ENCODE measurements around the gene ADGRG3.

DNA sequence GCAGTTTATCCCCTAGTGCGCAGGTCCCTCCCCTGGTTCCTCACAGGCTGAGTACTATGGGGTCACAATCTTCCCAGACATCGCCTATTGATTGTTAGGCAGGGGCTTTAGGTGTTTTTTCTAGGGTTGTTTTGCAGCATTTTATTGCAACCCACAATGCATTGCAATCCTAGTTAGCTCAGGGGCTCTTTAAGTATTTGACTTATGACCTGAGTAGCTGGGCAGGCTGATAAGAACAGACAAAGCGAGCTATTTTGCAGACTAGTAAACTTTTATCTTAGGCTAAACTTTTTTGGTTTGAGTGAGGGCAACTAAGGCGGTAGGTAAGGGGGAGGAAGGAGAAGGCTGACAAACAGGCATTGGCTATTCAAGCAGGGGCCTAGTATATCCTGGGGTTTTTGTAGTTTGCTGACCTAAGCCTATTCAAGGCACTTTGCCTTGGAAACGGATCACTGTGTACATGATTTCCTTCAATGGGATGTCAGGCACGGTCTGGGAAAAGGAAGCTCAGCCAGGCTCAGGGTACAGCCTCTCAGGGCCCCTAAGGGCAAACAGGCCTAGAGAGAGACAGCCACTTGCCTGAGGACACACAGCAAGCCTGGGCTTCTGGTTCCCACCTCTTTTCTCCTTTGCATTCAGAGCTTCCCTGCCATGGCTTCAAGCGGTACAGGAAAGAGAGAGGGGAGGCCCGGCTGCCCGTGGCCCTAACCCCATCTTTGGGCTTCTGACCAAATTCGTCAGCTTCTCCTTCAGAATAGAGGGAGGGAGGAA, 32.9 kb downstream of the ADGRG3 start:
- TF ChIP-seq, protein P1, sequence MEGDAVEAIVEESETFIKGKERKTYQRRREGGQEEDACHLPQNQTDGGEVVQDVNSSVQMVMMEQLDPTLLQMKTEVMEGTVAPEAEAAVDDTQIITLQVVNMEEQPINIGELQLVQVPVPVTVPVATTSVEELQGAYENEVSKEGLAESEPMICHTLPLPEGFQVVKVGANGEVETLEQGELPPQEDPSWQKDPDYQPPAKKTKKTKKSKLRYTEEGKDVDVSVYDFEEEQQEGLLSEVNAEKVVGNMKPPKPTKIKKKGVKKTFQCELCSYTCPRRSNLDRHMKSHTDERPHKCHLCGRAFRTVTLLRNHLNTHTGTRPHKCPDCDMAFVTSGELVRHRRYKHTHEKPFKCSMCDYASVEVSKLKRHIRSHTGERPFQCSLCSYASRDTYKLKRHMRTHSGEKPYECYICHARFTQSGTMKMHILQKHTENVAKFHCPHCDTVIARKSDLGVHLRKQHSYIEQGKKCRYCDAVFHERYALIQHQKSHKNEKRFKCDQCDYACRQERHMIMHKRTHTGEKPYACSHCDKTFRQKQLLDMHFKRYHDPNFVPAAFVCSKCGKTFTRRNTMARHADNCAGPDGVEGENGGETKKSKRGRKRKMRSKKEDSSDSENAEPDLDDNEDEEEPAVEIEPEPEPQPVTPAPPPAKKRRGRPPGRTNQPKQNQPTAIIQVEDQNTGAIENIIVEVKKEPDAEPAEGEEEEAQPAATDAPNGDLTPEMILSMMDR (conservative IDR thresholded peaks at IDR 0.05; ENCODE audit: low read depth in 2 of 2) = no peak
- TF ChIP-seq EZH2phosphoT487 (IDR thresholded peaks at IDR 0.05; ENCODE audit: unreplicated experiment) (no peak), EZH2 (IDR thresholded peaks at IDR 0.05; ENCODE audit: low read depth, unreplicated experiment) (no peak), POLR2AphosphoS5 (IDR thresholded peaks at IDR 0.05; ENCODE audit: low read depth) (no peak), CREB1 (CRISPR knock-in tag; IDR thresholded peaks at IDR 0.05; ENCODE audit: low read depth) (no peak), ZNF331 (CRISPR knock-in tag; IDR thresholded peaks at IDR 0.05; ENCODE audit: low read depth) (no peak), JUNB (IDR thresholded peaks at IDR 0.05; ENCODE audit: unreplicated experiment) (no peak), NANOG (IDR thresholded peaks at IDR 0.05; ENCODE audit: borderline replicate concordance) (no peak), STAT1 (IDR thresholded peaks at IDR 0.05; ENCODE audit: unreplicated experiment) (no peak), ZNF114 (CRISPR knock-in tag; IDR thresholded peaks at IDR 0.05) (no peak)
- TF ChIP-seq, protein P2, sequence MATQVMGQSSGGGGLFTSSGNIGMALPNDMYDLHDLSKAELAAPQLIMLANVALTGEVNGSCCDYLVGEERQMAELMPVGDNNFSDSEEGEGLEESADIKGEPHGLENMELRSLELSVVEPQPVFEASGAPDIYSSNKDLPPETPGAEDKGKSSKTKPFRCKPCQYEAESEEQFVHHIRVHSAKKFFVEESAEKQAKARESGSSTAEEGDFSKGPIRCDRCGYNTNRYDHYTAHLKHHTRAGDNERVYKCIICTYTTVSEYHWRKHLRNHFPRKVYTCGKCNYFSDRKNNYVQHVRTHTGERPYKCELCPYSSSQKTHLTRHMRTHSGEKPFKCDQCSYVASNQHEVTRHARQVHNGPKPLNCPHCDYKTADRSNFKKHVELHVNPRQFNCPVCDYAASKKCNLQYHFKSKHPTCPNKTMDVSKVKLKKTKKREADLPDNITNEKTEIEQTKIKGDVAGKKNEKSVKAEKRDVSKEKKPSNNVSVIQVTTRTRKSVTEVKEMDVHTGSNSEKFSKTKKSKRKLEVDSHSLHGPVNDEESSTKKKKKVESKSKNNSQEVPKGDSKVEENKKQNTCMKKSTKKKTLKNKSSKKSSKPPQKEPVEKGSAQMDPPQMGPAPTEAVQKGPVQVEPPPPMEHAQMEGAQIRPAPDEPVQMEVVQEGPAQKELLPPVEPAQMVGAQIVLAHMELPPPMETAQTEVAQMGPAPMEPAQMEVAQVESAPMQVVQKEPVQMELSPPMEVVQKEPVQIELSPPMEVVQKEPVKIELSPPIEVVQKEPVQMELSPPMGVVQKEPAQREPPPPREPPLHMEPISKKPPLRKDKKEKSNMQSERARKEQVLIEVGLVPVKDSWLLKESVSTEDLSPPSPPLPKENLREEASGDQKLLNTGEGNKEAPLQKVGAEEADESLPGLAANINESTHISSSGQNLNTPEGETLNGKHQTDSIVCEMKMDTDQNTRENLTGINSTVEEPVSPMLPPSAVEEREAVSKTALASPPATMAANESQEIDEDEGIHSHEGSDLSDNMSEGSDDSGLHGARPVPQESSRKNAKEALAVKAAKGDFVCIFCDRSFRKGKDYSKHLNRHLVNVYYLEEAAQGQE (IDR thresholded peaks at IDR 0.05; ENCODE audit: unreplicated experiment) = no peak
- TF ChIP-seq, protein P3, sequence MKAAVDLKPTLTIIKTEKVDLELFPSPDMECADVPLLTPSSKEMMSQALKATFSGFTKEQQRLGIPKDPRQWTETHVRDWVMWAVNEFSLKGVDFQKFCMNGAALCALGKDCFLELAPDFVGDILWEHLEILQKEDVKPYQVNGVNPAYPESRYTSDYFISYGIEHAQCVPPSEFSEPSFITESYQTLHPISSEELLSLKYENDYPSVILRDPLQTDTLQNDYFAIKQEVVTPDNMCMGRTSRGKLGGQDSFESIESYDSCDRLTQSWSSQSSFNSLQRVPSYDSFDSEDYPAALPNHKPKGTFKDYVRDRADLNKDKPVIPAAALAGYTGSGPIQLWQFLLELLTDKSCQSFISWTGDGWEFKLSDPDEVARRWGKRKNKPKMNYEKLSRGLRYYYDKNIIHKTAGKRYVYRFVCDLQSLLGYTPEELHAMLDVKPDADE (IDR thresholded peaks at IDR 0.05) = no peak

All from GM23338 (cell line).